CD4-positive, alpha-beta T cell (primary cell): ENCODE results near the gene GJD2. TPM values are rescaled to one million over a fixed set of nuclear protein-coding genes. Genes with fewer than 3 reads are reported as not detected.

Experiments used
- ATAC-seq: fragments of 200-7000 bp; cut with Tn5 transposase; one replicate; pipeline ENCODE4 v1.10.0; 2022; ENCODE audit warnings: mild to moderate bottlenecking; ENCODE audit not compliant: poor library complexity
- CTCF ChIA-PET: fragments of 350-600 bp; sonication (Branson Sonifier 250); formaldehyde crosslinking; loops from one replicate; lab custom pipeline; 2021; ENCODE audit warnings: antibody characterized with exemption, inconsistent platforms; lab: Charles Lee
- POLR2A ChIA-PET: fragments of 350-600 bp; sonication (Branson Sonifier 250); formaldehyde crosslinking; loops from one replicate; lab custom pipeline; 2021; ENCODE audit warnings: antibody characterized with exemption, inconsistent platforms; lab: Charles Lee
- DNase-seq, 14 experiments: peaks; one replicate each; pipeline ENCODE4 v3.0.0-alpha.2; 2013 to 2020; ENCODE audit warnings: mixed read lengths in 2 of 14
- H3K27ac ChIP-seq, 2 donors: one replicate each; pipeline versions ENCODE4 v1.5.1 to v1.7.0; 2013; ENCODE audit warnings: low read length in 2 of 2, low read depth in 1 of 2, mild to moderate bottlenecking in 1 of 2
- H3K27me3 ChIP-seq, 2 experiments: 1 replicate in 1 of 2; 2 replicates in 1 of 2; pipeline versions ENCODE4 v1.6.1 to v1.7.0; 2013; ENCODE audit warnings: low read length in 2 of 2, control low read depth in 1 of 2, mild to moderate bottlenecking in 1 of 2, moderate library complexity in 1 of 2; ENCODE audit not compliant: insufficient read depth in 2 of 2, control insufficient read depth in 1 of 2
- H3K36me3 ChIP-seq: one replicate; pipeline ENCODE4 v1.6.1; 2013; ENCODE audit warnings: low read length, control low read depth; ENCODE audit not compliant: insufficient read depth
- H3K4me1 ChIP-seq: one replicate; pipeline ENCODE4 v1.6.1; 2013; ENCODE audit warnings: low read length, control low read depth; ENCODE audit not compliant: insufficient read depth
- H3K4me3 ChIP-seq: one replicate; pipeline ENCODE4 v1.5.1; 2013; ENCODE audit warnings: mild to moderate bottlenecking, low read length, moderate library complexity
- H3K9me3 ChIP-seq, 2 experiments: 1 replicate in 1 of 2; 2 replicates in 1 of 2; pipeline versions ENCODE4 v1.6.1 to v1.7.0; 2013; ENCODE audit warnings: low read length in 2 of 2, mild to moderate bottlenecking in 2 of 2, control low read depth in 1 of 2, moderate library complexity in 1 of 2; ENCODE audit not compliant: control insufficient read depth in 1 of 2, insufficient read depth in 1 of 2
- H3K27ac Mint-ChIP-seq: one replicate; pipeline ENCODE4 v1.8.0; 2020; ENCODE audit warnings: mixed read lengths
- H3K27me3 Mint-ChIP-seq: one replicate; pipeline ENCODE4 v1.8.0; 2021; ENCODE audit warnings: mixed read lengths
- H3K36me3 Mint-ChIP-seq: one replicate; pipeline ENCODE4 v1.8.0; 2021; ENCODE audit warnings: low read depth, mixed read lengths
- H3K4me1 Mint-ChIP-seq: one replicate; pipeline ENCODE4 v1.8.0; 2021; ENCODE audit warnings: low read depth, mixed read lengths
- H3K4me3 Mint-ChIP-seq: one replicate; pipeline ENCODE4 v1.8.0; 2020; ENCODE audit warnings: mild to moderate bottlenecking, mixed read lengths
- H3K9me3 Mint-ChIP-seq: one replicate; pipeline ENCODE4 v1.8.0; 2020; ENCODE audit warnings: mixed read lengths
- CTCF ChIP-seq: fragments of 200-600 bp; IDR thresholded peaks from one replicate; pipeline ENCODE4 v1.8.0; 2022; ENCODE audit warnings: antibody characterized with exemption, mild to moderate bottlenecking
- intact Hi-C, 2 experiments: fragments of 100-400 bp; cut with DNase I in 1 of 2; cut with micrococcal nuclease in 1 of 2; formaldehyde crosslinking; loops; one replicate each; pipeline versions ENCODE4 v1.15.1 to v1.9.0; 2023 to 2025; cut with DNase I, micrococcal nuclease
- polyA plus RNA-seq, 2 donors: library from polyadenylated mRNA; unstranded; fragments of 120-200 nt; gene quantifications; one replicate each; pipeline ENCODE4 v1.2.1, GENCODE V29; 2013
- total RNA-seq, 174 experiments: library from RNA in 2 of 174; stranded (reverse) in 2 of 174; gene quantifications; one replicate each; pipeline ENCODE4 v1.2.3 and lab custom pipeline; 2021 to 2026

Gene GJD2
- total RNA-seq (not detected), total RNA-seq (lab: John Stamatoyannopoulos, UW) (0 to 0.16 (median 0) reads per million in 172 experiments)
- polyA plus RNA-seq (2013, experiment 1 of 2): not detected
- 0.07 TPM for polyA plus RNA-seq (2013, experiment 2 of 2)

- ChIA-PET POLR2A (no interaction called here), CTCF (no interaction called here)
- TF ChIP-seq CTCF: no peak
- no peak within 1 kb of the TSS for H3K4me3 ChIP-seq
- no peak within 1 kb of the TSS for H3K27ac ChIP-seq
- peaks cover 87% of the 10 kb centered on the region for H3K27me3 Mint-ChIP-seq
- H3K27ac Mint-ChIP-seq: no peak within 1 kb of the TSS
- H3K9me3 ChIP-seq: peaks cover 0 to 7% of the 10 kb centered on the region in 2 experiments
- ATAC-seq (no peak), DNase-seq (no peak)
- no peaks in the 10 kb centered on the region for H3K4me1 Mint-ChIP-seq
- H3K27me3 ChIP-seq: peaks cover 36 to 55% of the 10 kb centered on the region in 2 experiments
- no peaks in the 10 kb centered on the region for H3K36me3 Mint-ChIP-seq
- intact Hi-C loops: no loop called here
- no peaks in the 10 kb centered on the region for H3K36me3 ChIP-seq
- no peaks in the 10 kb centered on the region for H3K4me1 ChIP-seq
- H3K4me3 Mint-ChIP-seq: no peak within 1 kb of the TSS
- no peaks in the 10 kb centered on the region for H3K9me3 Mint-ChIP-seq
Observed at GRCh38 chr15:34754674-34755418, at the start of gene GJD2. Gene GJD2, minus strand, starts transcription at chr15:34754998. Its CDS starts 510 bp downstream, at chr15:34754488.

- Histone ChIP-seq H3K4me3 (no peak overlapping the region), H3K36me3 (no peaks in the 10 kb centered on the region), H3K4me1 (no peaks in the 10 kb centered on the region), H3K27me3 (peaks cover 9 to 13% of the 10 kb centered on the region in 2 experiments), H3K27ac (no peak overlapping the region), H3K9me3 (peaks cover 0 to 4% of the 10 kb centered on the region in 2 experiments)
- no peak for TF ChIP-seq CTCF
- ATAC-seq (no peak), DNase-seq (no peak)
- Mint-ChIP-seq H3K36me3 (no peaks in the 10 kb centered on the region), H3K4me1 (no peaks in the 10 kb centered on the region), H3K27ac (no peak overlapping the region), H3K9me3 (peaks cover 5% of the 10 kb centered on the region), H3K4me3 (no peak overlapping the region), H3K27me3 (peaks cover 45% of the 10 kb centered on the region)
- ChIA-PET CTCF (no interaction called here), POLR2A (no interaction called here)
- intact Hi-C loops: no loop called here
Observed at GRCh38 chr15:34804113-34804512, 49.3 kb upstream of the GJD2 start.

GRCh38 chr15:34802803-34803750, 48.3 kb upstream of the GJD2 start:
- peaks cover 45% of the 10 kb centered on the region for H3K27me3 Mint-ChIP-seq
- H3K4me1 Mint-ChIP-seq: no peaks in the 10 kb centered on the region
- H3K9me3 Mint-ChIP-seq: peaks cover 5% of the 10 kb centered on the region
- ChIA-PET CTCF (interaction anchor here (1.0 kb wide), 1 partner anchor 9 kb away, joined by 4 read pairs; no protein-coding TSS in a partner anchor), POLR2A (no interaction called here)
- TF ChIP-seq CTCF: no peak
- ATAC-seq (no peak), DNase-seq (no peak)
- intact Hi-C loops: no loop called here
- H3K27me3 ChIP-seq: peaks cover 12 to 19% of the 10 kb centered on the region in 2 experiments
- no peaks in the 10 kb centered on the region for H3K36me3 ChIP-seq
- H3K4me3 Mint-ChIP-seq: no peak overlapping the region
- H3K4me3 ChIP-seq: no peak overlapping the region
- no peaks in the 10 kb centered on the region for H3K4me1 ChIP-seq
- H3K36me3 Mint-ChIP-seq: no peaks in the 10 kb centered on the region
- no peak overlapping the region for H3K27ac Mint-ChIP-seq
- H3K27ac ChIP-seq: no peak overlapping the region
- H3K9me3 ChIP-seq: peaks cover 0 to 4% of the 10 kb centered on the region in 2 experiments
